EL (cell line): ENCODE results near the gene SCN9A.
"Not testable (repeated sequence)": the region's sequence is repeated elsewhere in the genome, so short reads cannot be mapped to it uniquely, and the experiment has no call there.

Experiments
- DNase-seq: peaks from one replicate; pipeline ENCODE4 v3.0.0-alpha.2; 2016

SCN9A gene

DNA sequence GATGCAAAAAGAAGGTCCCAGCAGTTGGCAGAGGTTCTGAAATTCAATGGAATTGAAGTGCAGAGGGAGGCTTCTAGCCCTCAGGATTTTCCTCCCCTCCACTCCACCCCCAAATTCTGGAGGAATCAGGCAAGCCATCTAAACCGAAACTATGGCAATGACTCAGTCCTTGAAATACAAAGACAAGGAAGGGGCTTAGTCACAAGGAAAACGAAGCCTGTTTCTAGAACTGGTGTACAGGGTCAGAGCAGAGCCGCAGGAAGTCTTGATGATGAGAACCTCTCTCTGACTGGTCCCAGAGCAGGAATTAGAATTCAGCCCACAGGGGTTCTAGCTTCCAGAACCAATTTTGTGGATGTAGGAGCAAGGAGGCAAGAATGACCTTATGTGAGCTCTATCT is 136.2 kb downstream of the SCN9A start:
- DNase-seq = peak; percentile 93

DNA sequence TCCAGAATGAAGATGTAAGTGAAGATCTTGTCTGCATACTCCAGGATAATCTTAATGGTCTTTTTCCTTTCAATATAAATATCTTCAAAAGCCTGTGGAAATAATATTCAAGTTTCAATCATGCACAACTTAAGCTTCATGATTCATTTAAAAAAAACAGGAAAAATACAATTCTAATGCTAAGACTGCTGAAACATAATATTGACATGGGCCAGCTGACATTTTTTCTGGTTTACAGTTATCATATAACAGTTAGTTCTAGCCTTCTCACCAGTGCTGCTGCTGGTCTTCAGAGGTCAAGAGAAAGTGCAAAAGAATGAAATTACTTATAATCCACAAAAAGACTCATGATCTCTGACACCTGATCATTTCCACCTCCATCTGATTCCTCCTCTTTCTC is 137.6 kb downstream of the SCN9A start:
- DNase-seq = no peak

DNA sequence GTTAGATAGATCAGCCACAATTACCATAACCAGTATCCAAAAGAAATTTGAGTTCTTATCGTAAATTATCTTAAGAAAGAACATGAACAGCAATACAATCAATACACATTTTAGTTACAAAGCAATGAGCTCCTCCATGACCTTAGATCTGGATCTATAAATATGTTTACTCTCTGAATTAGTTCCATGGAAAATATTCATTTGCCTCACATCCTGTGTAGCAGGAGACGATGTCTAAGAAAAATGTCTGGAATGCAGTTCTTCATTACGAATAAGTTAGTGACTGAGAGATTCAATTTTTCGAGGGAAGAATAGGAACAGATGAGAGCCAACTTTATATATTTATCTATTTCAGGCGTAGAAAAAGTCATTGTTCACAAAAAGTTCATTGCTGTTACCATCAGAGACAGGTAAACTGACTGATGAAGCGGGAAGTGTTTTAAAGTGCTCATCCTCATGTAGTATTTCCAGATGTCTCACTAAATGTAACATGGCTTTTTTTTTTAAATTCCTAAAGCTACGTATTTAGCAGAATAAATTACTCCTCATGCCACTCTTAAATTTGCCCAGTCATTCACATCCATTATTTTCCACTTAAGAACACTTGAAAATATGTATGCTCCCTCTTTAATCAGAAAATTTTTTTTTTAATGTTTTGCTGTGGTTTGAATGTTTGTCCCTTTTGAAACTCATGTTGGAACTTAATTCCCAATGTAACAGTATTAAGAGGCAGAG is 141.5 kb downstream of the SCN9A start:
- peak; percentile 85 for DNase-seq

DNA sequence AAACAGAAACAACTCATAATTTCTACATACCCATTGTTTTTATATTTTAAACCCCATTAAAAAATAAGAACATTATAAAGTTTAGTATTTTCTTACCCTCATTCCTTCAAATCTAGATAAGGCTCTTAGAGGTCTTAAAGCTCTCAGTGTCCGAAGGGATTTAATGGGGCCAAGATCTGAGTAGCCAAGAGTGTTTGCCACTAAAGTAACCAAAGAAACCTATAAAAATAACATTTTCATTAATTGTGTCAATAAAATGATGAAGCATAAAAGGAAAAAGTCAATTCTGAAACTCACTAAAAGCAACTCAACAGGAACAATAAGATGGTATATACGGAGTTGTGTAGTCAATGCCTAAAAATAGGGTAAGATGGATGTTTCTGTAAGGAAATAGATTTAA is 142.5 kb downstream of the SCN9A start:
- no peak for DNase-seq

DNA sequence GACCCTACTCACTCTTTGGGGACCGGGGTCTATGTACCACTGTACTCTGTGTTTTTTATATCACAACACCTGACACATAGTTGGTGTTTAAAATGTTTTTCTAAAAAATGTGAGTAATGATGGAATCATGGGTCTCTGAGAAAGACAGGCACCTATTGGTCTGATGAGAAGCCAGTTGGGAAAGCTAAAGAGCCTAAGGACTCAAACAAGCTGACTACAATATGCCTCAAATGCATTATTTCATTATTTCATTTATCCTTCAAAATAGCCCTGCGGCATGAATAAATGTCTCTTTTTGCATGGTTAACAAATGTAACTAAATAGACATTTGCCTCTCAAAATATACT is 145.0 kb downstream of the SCN9A start:
- DNase-seq = no peak

DNA sequence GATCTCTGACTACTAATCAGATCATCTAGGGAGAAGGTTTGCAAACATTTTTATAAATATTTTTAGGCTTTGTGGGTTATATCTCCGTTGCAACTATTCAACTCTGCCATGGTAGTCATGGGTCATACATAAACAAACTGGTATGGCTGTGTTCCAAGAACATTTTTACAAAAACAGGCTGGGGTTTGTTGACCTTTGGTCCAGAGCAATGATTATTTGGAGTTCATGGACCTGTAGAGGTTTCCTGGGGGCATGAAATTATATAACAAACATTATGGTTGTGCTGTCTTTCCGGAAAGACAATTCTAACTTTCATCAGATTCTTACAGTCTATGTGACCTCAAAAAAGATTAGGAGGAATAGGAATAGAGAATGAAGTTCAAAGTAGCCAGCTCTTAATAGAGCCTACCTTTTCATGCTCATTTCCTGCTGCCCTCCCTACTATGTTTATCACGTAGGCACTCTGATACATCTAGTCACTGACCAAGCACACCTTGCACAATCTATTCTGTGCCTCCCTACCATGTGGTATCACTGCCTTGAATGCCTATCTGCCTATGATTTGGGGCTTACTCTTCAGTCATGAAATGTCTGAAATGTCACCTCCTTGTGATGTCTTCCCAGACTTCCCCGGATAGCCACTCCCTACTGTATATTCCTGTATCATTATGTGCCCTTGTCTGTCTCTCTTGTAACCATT is 145.6 kb downstream of the SCN9A start:
- DNase-seq = peak; percentile 62

DNA sequence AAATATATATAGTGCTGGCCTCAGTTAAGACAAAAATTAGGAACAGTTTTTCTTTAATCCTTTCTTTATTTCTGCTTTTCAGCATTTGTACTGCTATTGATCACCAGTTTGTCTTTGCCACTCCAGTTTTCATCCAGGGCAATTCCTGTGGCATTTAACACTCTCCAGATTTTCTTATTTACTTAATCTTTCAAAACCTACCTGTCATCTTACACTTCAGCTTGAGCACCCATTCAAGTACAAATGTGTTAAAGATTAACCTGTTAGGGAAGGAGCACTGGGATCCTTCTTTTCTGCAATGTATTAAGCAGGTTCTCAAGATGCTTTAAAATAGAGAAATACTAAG is 146.1 kb downstream of the SCN9A start:
- DNase-seq = no peak

DNA sequence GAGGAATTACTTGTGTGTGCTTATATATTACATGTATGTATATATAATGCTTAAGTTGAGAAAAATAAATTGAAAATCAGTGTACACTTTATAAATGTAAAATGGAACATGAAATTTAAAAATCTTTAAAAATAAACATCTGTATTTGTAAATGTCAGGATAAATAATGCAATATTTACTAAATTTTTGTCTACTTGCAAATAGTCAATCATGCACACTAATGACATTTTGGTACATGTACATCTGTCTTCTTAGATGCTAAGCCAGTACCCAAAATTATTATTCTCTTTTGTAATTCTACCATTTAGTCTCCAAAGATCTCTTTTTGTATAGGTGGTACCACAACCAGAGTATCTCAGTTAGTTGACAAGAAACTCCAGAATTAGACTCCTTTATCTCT is 151.5 kb downstream of the SCN9A start:
- DNase-seq = no peak

DNA sequence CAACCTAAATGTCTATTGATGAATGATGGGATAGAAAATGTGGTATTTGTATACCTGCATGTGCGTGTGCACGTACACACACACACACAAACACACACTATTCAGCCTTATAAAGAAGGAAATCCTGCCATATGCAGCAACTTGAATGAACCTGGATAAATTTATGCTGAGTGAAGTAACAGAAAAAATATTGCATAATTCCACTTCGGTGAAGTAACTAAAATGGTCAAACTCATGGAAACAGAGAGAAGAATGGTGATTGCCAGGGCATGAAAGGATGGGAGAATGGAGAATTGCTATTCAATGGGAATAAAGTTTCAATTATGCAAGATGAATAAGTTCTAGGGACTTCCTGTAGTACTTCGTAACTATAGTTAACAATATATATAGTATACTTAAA is 152.4 kb downstream of the SCN9A start:
- no peak for DNase-seq

DNA sequence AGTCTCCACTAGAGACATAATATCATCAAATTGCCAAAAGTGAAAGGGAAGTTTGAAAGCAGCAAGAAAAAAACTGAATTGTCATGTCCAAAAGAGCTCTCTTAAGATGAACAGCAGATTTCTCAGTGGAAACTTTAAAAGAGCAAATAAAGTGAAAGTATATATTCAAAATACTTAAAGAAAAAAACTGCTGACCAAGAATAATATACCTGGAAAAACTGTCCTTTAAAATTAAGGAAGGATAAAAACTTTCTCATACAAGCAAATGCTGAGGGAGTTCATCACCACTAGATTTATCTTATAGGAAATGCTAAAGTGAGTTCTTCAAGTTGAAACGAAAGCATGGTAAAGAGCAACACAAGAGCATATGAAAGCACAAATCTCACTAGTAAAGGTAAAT is 164.7 kb downstream of the SCN9A start:
- no peak for DNase-seq

DNA sequence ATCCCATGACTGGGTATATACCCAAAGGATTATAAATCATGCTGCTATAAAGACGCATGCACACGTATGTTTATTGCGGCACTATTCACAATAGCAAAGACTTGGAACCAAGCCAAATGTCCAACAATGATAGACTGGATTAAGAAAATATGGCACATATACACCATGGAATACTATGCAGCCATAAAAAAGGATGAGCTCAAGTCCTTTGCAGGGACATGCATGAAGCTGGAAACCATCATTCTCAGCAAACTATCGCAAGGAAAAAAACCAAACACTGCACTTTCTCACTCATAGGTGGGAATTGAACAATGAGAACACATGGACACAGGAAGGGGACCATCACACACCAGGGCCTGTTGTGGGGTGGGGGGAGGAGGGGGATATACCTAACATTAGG is 165.8 kb downstream of the SCN9A start:
- DNase-seq = not testable (repeated sequence)

DNA sequence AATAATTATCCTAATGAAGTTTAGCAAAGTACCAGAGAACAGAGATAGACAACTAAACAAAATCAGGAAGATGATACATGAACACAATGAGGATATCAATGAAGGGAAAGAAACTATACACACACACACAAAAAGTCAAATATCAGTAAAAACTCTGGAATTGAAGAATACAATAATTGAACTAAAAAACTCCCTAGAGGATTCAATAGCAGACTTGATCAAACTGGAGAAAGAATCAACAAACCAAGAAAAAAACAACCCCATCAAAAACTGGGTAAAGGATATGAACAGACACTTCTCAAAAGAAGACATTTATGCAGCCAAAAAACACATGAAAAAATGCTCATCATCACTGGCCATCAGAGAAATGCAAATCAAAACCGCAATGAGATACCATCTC is 166.4 kb downstream of the SCN9A start:
- DNase-seq = not testable (repeated sequence)

DNA sequence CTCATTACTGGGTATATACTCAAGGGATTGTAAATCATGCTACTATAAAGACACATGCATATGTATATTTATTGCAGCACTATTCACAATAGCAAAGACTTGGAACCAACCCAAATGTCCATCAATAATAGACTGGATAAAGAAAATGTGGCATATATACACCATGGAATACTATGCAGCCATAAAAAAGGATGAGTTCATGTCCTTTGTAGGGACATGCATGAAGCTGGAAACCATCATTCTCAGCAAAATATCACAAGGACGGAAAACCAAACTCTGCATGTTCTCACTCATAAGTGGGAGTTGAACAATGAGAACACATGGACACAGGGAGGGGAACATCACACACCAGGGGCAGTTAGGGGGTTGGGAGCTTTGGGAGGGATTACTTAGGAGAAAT is 169.6 kb downstream of the SCN9A start:
- not testable (repeated sequence) for DNase-seq

DNA sequence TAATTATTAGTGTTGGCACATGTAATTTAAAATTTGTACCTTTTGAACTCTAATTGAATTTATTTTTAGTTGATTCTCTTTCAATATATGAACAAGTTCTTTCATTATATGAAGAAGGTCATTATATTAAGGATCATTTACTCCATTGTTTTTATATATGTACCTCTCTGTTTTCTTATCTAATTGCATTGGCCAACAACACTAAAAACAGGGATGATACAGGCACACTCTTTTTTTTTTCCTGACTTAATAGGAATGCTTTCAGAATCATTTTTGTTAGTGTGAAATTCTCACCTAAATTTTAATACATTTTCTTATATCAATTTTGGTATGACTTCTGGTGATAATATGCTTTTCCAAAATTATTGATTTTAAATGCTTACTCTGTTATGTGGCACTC is 173.0 kb downstream of the SCN9A start:
- no peak for DNase-seq

DNA sequence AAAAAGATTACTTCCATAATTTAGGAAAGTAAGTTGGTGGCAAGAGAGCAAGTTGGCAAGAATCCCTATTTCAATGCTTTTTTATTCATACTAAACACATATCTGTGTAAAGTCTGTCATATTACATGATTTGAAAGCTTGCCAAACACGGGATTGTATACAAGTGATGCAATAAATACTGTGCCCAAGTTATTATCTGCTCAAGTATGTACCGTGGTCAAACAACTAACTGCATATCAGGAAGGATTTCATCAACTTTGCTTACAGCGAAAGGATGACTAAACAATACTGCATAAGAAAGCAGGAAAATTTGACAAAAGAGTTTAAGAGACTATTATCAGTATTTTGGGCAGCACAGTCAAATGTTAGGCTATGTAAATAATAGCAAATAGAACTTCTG is 178.3 kb downstream of the SCN9A start:
- peak; percentile 11 for DNase-seq

DNA sequence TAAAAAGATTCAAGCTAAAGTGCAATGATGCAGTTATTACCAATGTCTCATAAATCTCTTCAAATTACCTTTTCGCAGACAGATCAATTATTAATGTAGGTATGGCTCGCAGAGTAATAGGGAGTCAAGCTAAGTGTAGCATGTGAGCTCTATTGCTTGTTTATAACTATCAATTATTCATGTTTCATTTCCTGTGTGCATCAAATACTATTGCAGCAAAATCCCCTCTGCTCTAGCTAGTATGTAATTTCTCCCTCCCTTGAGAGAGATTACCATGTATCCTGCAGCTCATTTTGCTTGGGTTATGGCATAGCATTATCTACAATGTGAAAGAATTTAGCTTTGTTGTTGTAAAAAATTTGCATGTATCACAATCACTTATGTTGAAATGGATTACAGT is 182.3 kb downstream of the SCN9A start:
- no peak for DNase-seq

DNA sequence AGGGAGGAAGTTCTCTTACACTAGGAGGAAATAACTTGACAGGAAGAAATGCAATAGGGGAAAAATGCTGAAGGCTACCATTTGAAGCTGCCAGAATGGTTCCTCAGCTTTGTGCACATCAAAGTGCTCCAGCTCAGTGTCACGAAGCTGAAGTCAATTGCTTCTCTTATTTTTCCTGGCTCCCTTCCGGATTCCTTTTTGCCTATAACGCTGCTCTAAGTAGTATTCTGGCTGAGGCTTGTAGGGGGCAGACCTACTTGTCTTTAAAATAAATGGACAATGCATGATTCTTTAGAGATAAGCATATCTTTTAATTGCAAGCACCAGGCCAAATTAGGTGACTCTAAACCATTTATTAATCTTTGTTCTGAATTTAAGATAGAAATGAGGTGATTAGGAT is 187.7 kb downstream of the SCN9A start:
- no peak for DNase-seq

DNA sequence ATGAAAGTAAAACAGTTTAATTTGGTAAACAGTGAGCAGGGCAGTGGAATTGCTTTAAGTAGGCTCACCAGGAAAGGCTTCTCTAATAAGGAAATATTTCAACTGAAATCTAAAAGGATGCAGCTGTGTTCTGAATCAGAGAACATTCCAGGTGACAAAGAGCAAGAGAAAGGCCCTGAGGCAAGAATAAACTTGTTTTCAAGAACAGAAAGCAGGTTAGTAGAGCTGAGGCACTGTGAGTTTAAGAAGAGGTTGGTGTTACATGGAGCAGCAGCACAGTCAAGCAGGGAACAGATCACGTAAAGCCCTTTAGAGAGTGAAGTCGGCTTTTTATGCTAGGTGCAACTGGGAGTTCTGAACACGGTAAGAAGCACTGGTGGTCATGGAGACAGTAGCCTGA is 191.0 kb downstream of the SCN9A start:
- DNase-seq = peak; percentile 9

DNA sequence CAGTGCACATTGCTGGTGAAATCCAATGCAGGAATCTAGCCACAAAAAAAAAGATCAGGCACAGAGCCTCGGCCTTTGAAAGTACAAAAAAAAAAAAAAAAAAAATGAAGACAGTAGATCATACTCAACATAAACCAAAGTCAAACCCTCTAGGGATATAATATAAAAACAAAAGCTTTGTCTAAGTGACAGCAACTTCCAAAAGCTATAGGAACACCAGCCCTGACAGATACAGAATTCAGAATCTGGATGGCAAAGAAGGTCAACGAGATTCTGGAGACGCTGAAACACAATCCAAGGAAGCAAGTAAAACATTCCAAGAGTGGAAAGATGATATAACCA is 194.0 kb downstream of the SCN9A start:
- no peak for DNase-seq

DNA sequence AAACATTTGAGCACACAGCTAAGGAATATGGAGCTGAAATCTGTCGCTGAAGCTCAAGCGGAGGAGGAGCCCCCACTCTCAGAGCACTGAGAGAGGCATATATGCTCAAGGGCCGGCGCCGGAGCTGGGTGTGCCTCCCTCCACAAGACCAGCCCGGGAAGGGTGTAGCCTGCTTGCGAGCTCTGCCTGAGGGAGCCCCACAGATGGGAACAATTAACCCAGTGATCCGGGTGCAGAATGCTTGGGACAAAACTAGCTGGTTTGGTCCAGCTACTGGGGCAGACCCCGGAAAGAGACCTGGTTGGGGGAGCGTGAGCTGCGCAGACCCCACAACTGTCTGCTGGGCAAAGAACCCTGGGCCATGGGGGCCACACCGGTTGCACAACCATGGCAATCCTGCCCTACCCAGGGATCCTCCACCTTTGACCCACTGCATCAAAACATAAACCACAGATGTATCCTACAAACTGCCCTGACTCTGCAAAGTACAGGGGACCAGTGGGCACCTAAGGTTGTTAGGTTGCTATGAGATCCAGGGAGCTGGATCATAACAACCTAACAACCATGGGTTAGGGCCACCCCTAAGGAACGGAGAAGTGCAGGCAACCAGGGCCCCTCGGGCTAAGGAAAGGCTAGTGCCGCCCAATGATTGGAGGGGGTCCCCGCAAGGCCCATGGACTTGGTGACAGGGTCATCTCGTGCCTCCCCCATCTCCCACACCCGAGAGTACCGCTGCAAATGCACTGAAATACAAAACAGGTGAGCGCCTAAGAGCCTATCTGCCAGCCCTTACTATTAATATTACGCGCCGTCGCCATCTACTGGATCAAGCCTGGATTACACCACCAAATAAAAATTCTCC is 194.6 kb downstream of the SCN9A start:
- DNase-seq = peak; percentile 55

DNA sequence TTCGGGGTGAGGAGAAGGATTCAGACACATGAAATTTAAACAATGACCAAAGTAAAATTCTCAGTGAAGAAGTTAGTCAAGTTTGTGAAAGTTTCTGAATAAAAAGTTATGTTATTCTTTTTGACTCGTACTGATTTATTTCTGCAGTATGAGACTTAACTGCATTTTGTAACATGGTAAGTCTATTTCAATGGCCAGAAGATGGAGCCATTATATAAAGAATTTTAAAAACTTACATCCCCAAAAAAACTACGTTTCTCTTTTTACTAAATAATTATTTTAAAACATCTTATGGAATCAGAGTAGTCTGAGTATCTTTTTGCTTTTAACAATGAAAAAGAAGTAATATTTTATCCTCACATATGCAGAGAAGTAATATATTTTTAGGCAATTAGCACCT is 196.5 kb downstream of the SCN9A start:
- no peak for DNase-seq

DNA sequence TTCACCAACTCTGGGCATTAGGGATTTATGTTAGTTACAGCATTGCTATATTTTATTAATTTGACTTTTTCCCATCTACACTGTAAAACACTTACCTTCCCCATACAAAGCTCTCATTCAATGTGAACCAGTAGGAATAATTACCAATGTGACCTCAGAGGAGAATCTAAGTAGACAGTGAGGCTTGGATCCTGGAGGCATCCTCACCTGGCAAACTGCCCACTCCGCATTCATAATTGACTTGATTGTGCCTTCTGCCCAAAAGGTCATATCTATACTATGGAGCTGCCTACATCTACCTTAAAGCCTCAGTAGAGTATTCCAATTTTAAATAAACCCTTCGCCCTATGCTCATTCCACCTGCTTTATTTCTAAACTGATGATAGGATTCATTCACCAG is 202.5 kb downstream of the SCN9A start:
- no peak for DNase-seq

DNA sequence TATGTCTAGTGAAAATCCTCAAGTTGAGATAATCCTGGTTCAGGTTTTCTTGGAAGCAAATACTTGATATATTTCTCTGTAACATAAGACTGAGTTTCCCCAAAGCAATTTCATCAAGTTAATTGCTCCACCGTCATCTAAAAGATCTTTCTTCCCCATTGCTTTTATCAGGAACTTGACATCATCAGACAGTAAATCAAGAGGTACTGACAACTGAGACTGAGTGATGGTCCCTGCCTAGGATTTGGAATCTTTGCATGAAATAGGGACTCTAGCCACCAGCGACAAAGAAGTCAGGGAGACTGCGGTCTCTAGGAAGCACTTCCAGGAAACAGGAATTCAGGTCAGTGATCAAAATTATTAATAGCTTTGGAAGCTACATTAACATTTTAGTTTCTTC is 204.5 kb downstream of the SCN9A start:
- no peak for DNase-seq

DNA sequence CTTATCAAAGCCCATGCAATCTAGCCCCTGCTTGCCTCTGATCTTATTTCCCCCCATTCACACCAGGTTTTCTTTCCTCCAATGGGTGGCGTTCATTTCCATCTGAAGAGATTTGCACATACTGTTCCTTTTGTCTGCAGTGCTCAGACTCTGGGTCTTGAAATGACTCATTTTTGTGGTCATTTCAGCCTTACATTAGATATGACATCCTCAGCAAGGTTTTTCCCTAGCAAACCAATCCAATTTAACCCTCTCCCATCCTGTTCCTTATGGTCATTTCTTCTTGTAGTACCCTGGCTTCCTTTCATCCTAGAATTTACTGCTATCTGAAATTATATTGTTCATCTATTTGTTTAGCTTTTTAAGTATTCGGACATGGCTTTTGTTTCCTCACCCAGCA is 205.4 kb downstream of the SCN9A start:
- DNase-seq = peak; percentile 36
